Measurements from ENCODE around the gene NIT1.
"Not testable (repeated sequence)": the region's sequence is repeated elsewhere in the genome, so short reads cannot be mapped to it uniquely, and the experiment has no call there.

The NIT1 gene

GRCh38 chr1:161115132-161115711 lies 2.7 kb upstream of the NIT1 start:
- no peak for TF ChIP-seq CTCF (IDR thresholded peaks at IDR 0.05; ENCODE audit: control extremely low read depth, extremely low read depth, low read depth, missing control alignments)
- ChIA-PET CTCF (interaction anchor here (0.9 to 3.8 kb wide), 2 partner anchors 17 to 18 kb away, joined by 3 to 20 read pairs; partner anchors contain the start of gene KLHDC9), POLR2A (no interaction called here)
- no peak for DNase-seq (ENCODE audit: extremely low spot score)

DNA sequence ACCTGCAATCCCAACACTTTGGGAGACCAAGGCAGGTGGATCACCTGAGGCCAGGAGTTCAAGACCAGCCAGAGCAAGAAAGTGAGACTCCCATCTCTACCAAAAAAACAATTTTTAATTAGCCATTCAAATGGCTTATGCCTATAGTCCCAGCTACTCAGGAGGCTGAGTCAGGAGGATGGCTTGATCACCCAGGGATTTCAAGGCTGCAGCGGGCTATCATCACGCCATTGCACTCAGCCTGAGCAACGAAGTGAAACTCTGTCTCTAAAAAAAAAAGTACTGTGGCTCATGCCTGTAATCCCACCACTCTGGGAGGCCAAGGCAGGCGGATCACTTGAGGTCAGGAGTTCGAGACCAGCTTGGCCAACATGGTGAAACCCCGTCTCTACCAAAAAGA lies 1.9 kb upstream of the NIT1 start:
- POLR2A ChIA-PET, result not testable (repeated sequence)
- CTCF ChIA-PET, result interaction anchor here (0.9 to 3.8 kb wide), 3 partner anchors 17 to 118 kb away, joined by 3 to 20 read pairs (median 3); partner anchors contain the start of gene KLHDC9

DNA sequence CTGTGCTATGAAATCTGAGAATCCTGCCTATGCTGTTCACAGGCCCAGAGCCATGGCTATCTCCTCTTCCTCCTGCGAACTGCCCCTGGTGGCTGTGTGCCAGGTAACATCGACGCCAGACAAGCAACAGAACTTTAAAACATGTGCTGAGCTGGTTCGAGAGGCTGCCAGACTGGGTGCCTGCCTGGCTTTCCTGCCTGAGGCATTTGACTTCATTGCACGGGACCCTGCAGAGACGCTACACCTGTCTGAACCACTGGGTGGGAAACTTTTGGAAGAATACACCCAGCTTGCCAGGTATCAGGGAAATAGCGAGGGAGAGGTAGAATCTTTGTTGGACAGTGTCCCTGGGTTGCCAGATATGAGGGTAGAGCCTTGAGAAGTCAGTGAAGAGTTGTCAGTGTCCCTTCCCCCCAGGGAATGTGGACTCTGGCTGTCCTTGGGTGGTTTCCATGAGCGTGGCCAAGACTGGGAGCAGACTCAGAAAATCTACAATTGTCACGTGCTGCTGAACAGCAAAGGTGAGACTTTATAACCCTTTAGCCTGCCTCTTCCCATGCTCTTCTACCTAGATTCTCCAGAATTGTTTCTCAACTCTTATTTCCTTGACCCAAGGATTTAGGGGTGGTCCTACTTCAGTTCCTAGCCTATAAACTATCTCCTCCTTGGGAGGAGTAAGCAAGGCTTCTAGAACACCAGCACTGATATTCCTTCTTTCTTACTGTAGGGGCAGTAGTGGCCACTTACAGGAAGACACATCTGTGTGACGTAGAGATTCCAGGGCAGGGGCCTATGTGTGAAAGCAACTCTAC lies 1.4 kb downstream of the NIT1 start:
- peak; percentile 34 for TF ChIP-seq CTCF (IDR thresholded peaks at IDR 0.05; ENCODE audit: control extremely low read depth, extremely low read depth, low read depth, missing control alignments)
- CTCF ChIA-PET, result interaction anchor here (1.2 kb wide), 1 partner anchor 9 kb away, joined by 4 read pairs; no protein-coding TSS in a partner anchor
- DNase-seq (ENCODE audit: extremely low spot score), result peak; percentile 75
- POLR2A ChIA-PET, result no interaction called here

More for the DNA sequence above, 1.9 kb upstream of the NIT1 start:
- not testable (repeated sequence) for DNase-seq (ENCODE audit: extremely low spot score)

- TF ChIP-seq CTCF (IDR thresholded peaks at IDR 0.05; ENCODE audit: control extremely low read depth, extremely low read depth, low read depth, missing control alignments), result no peak
- DNase-seq (ENCODE audit: extremely low spot score), result no peak
- CTCF ChIA-PET, result interaction anchor here (0.9 to 1.8 kb wide), 7 partner anchors 11 to 56 kb away, joined by 3 to 9 read pairs (median 4); partner anchors contain the start of genes ARHGAP30 and DEDD
- POLR2A ChIA-PET, result interaction anchor here (0.6 to 1.3 kb wide), 5 partner anchors 9 to 54 kb away, joined by 4 to 14 read pairs (median 7); partner anchors contain the start of gene DEDD
These were observed 3.2 kb downstream of the NIT1 start for GRCh38 chr1:161121042-161121650.

DNA sequence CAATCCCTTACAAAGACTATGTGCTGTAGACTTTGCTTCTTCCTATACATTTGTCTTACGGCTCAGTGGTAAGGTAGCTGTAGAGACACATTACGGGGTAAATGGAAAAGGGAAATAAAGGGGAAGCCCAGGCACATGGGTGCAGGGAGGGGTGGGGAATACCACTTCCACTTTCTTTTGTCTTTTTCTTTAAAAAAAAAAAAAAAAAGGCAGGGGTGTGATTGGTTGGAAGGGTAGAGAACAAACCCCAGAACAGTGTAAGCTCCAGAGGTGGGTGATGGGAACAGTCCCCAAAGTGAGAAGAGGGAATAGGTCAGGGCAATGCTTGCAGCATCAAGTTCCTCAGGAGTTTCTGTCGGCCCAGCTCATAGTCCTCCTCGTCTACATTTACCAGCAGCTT lies 3.9 kb downstream of the NIT1 start:
- CTCF ChIA-PET, result interaction anchor here (0.9 to 1.8 kb wide), 9 partner anchors 10 to 124 kb away, joined by 3 to 9 read pairs (median 4); partner anchors contain the start of genes ARHGAP30 and DEDD
- POLR2A ChIA-PET, result interaction anchor here (0.6 to 1.3 kb wide), 5 partner anchors 10 to 54 kb away, joined by 4 to 14 read pairs (median 7); partner anchors contain the start of gene DEDD
- no peak for DNase-seq (ENCODE audit: extremely low spot score)

DNA sequence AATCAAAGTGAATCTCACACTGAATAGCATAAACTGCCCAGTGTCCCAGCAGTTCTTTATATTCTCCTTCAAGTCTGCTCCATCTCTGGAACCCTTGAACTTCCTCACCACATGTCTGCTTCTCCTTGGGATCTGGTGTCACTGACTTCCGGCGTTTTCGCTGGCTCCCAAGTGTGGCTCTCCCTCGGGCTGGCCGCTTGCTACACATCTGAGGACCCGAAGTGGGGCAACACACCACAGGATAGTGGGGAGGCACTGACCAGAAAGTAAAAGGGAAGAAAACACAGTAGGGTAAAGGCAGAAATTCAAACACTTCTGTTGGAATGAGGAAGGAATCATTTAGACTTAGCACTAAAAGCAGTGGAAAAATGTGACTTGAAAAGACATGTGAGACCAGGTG lies 5.1 kb downstream of the NIT1 start:
- POLR2A ChIA-PET, result no interaction called here
- no peak for DNase-seq (ENCODE audit: extremely low spot score)
- no peak for TF ChIP-seq CTCF (IDR thresholded peaks at IDR 0.05; ENCODE audit: control extremely low read depth, extremely low read depth, low read depth, missing control alignments)
- CTCF ChIA-PET, result interaction anchor here (1.4 to 1.5 kb wide), 2 partner anchors 15 to 52 kb away, joined by 5 read pairs; no protein-coding TSS in a partner anchor

More for the DNA sequence above, 3.9 kb downstream of the NIT1 start:
- no peak for TF ChIP-seq CTCF (IDR thresholded peaks at IDR 0.05; ENCODE audit: control extremely low read depth, extremely low read depth, low read depth, missing control alignments)
